Spinal cord (tissue), 10 donors: ENCODE results near the gene OAF. TPM values are rescaled to one million over a fixed set of nuclear protein-coding genes. Genes with fewer than 3 reads are reported as not detected.

Source experiments
- DNase-seq, 6 donors: peaks; one replicate each; pipeline versions ENCODE4 v3.0.0 to v3.0.0-alpha.2; 2013 to 2015; ENCODE audit warnings: low spot score in 6 of 6, low read depth in 4 of 6
- H3K27ac ChIP-seq: one replicate; pipeline ENCODE4 v1.5.1; 2013; ENCODE audit warnings: low read depth, low read length, control low read depth
- H3K27me3 ChIP-seq: one replicate; pipeline ENCODE4 v1.6.1; 2013; ENCODE audit warnings: low read length; ENCODE audit not compliant: control insufficient read depth, insufficient read depth
- H3K36me3 ChIP-seq: one replicate; pipeline ENCODE4 v1.6.1; 2013; ENCODE audit warnings: low read length; ENCODE audit not compliant: control insufficient read depth, insufficient read depth
- H3K4me1 ChIP-seq: one replicate; pipeline ENCODE4 v1.6.1; 2013; ENCODE audit warnings: low read length; ENCODE audit not compliant: control insufficient read depth, insufficient read depth
- H3K4me3 ChIP-seq: one replicate; pipeline ENCODE4 v1.5.1; 2013; ENCODE audit warnings: low read depth, low read length, control low read depth
- H3K9me3 ChIP-seq: one replicate; pipeline ENCODE4 v1.6.1; 2013; ENCODE audit warnings: low read length; ENCODE audit not compliant: control insufficient read depth, insufficient read depth
- WGBS: methylation state at CpG from one replicate; pipeline ENCODE4 v1.1.5; 2013; ENCODE audit warnings: missing lambda C conversion rate; ENCODE audit not compliant: insufficient coverage; 5-methylcytosine and 5-hydroxymethylcytosine counted together
- polyA plus RNA-seq, 2 donors: library from polyadenylated mRNA; unstranded; fragments of 120-200 nt; gene quantifications; one replicate each; pipeline ENCODE4 v1.2.1, GENCODE V29; 2013; ENCODE audit not compliant: insufficient read length in 2 of 2
- total RNA-seq, 2 donors: library from RNA; depleted of rRNA in 1 of 2; stranded (reverse); fragments of 120-200 nt in 1 of 2; fragments of >200 nt in 1 of 2; gene quantifications; one replicate each; pipeline versions ENCODE4 v1.2.3 to v1.2.4, GENCODE V29; 2013 to 2014
- donor health status: healthy.

Gene OAF
- total and polyA plus RNA-seq, 4 donors, result 9.3 to 37.5 (median 18.5) TPM

DNA sequence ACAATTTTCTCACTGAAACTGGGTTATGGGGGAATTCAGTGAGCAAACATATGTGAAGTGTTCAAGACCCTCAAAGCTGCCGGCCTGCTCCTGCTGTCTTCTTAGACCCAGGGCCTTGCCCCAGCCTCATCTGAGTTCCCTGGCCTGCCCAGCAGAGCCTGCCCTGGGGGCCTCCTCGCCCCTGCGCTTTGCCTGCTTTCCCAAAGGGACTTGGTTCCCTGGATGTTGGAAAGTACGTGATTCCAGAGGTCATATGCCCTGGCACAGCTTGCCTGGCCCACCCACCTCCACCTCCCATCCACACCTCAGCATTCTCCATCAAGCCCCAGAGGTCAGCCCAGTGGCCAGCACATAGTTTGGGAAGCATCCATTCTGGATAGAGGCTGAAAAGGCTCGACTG lies 15.4 kb downstream of the OAF start:
- Histone ChIP-seq H3K27me3 (peaks cover 3% of the 10 kb centered on the region), H3K9me3 (no peaks in the 10 kb centered on the region), H3K4me1 (peaks cover 25% of the 10 kb centered on the region), H3K4me3 (no peak overlapping the region), H3K36me3 (peaks cover 19% of the 10 kb centered on the region), H3K27ac (no peak overlapping the region)
- 83% methylated on average over 5 of the region's 5 CpGs for WGBS
- no peak for DNase-seq

DNA sequence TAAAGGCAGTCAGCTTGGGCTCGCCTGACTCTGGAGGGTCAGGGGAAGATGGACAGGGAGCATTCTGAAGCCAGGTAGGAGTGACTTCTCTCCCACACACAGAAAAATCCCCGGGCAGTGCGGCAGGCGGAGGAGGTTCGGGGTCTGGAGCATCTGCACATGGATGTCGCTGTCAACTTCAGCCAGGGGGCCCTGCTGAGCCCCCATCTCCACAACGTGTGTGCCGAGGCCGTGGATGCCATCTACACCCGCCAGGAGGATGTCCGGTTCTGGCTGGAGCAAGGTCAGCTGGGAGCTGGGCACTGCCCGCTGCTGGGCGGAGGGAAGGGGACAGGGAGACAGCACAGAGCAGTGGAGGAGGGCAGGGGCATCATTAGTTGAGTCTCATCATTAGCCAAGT lies 15.9 kb downstream of the OAF start:
- Histone ChIP-seq H3K36me3 (peaks cover 19% of the 10 kb centered on the region), H3K9me3 (no peaks in the 10 kb centered on the region), H3K27ac (no peak overlapping the region), H3K4me3 (no peak overlapping the region), H3K27me3 (peaks cover 3% of the 10 kb centered on the region), H3K4me1 (peaks cover 25% of the 10 kb centered on the region)
- DNase-seq, result no peak
- WGBS, result 68% methylated on average over 13 of the region's 13 CpGs

DNA sequence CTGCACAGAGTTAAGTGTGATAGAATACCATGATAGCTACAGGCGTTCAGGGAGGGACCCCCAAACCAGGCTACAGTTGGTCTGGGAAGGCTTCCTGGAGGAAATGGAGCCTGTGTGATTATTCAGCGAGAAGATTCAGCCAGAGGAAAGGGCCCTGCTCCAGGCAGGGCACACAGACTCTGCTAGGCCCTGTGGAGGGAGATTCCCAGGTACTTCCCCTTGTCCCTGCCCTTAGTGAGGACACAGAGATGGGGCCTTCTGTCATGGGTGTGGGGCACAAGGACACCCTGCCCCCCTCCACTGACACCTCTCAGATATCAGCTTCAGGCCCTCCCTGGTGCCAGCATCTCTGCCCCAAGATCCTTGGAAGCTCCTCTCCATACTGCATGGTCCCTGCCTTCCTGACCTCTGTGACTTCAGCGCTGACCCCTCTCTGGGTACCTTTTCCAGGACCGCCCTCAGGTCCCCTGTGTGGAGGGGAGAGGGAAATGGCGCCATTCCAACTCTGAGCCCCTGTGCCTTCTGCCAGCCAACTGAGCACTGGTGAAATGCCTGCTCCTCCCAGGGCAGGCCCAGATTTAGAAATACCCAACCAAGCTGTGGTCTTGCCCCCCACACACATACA lies 16.5 kb downstream of the OAF start:
- no peaks in the 10 kb centered on the region for H3K9me3 ChIP-seq
- H3K4me3 ChIP-seq, result no peak overlapping the region
- H3K4me1 ChIP-seq, result peaks cover 25% of the 10 kb centered on the region
- no peak overlapping the region for H3K27ac ChIP-seq
- peaks cover 19% of the 10 kb centered on the region for H3K36me3 ChIP-seq
- no peak for DNase-seq
- H3K27me3 ChIP-seq, result peaks cover 3% of the 10 kb centered on the region
- WGBS, result 94% methylated on average over 4 of the region's 5 CpGs

DNA sequence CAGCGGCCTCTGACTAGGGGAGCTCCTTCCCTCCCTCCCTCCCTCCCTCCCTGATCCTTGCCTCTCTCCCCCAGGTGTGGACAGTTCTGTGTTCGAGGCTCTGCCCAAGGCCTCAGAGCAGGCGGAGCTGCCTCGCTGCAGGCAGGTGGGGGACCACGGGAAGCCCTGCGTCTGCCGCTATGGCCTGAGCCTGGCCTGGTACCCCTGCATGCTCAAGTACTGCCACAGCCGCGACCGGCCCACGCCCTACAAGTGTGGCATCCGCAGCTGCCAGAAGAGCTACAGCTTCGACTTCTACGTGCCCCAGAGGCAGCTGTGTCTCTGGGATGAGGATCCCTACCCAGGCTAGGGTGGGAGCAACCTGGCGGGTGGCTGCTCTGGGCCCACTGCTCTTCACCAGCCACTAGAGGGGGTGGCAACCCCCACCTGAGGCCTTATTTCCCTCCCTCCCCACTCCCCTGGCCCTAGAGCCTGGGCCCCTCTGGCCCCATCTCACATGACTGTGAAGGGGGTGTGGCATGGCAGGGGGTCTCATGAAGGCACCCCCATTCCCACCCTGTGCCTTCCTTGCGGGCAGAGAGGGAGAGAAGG lies 18.1 kb downstream of the OAF start:
- Histone ChIP-seq H3K4me3 (no peak overlapping the region), H3K4me1 (peaks cover 25% of the 10 kb centered on the region), H3K9me3 (no peaks in the 10 kb centered on the region), H3K36me3 (peaks cover 19% of the 10 kb centered on the region), H3K27me3 (peaks cover 3% of the 10 kb centered on the region), H3K27ac (no peak overlapping the region)
- DNase-seq, result no peak
- 81% methylated on average over 13 of the region's 16 CpGs for WGBS

DNA sequence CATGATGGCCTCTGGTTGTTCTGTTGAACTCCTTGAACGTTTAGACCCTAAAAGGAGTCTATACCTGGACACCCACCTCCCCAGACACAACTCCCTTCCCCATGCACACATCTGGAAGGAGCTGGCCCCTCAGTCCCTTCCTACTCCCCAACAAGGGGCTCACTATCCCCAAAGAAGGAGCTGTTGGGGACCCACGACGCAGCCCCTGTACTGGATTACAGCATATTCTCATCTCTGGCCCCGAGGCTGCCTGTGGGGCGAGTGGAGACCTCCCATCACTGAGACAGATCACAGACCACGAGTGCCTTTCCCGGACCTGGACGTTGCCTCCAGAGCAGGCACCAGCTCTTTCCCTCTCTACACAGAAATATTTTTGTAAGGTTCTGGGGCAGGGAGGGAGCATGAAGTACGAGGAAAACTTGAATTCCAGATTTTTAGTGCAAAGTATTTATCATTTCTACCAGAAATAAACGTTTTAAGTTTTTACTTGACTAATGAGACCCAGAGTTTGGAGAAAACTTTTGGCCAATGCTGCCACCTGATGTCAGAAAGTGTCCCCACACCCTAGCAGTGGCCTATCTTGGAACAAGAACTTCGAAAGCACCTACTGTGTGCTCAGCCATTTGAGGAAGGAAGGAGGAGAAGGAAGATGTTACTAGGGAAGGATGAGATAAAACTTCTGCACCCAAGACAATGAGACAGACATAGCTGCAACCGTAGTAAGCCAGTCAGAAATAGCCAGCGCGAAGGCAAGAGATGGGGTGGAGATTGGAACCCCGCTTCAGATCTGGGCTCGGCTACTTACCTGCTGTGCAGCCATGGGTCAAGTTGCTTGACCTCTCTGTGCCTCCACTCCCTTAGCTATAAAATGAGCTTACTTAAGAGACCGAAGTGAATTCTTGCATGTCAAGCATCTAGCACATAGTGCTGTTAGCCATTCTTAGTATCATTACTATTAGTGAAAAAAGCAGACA lies 18.9 kb downstream of the OAF start:
- Histone ChIP-seq H3K27me3 (peaks cover 3% of the 10 kb centered on the region), H3K4me1 (peaks cover 19% of the 10 kb centered on the region), H3K9me3 (no peaks in the 10 kb centered on the region), H3K36me3 (peaks cover 19% of the 10 kb centered on the region), H3K4me3 (no peak overlapping the region), H3K27ac (no peak overlapping the region)
- WGBS, result 74% methylated on average over 7 of the region's 17 CpGs
- peak in 2 of 6 donors; percentile 55 to 80 for DNase-seq

DNA sequence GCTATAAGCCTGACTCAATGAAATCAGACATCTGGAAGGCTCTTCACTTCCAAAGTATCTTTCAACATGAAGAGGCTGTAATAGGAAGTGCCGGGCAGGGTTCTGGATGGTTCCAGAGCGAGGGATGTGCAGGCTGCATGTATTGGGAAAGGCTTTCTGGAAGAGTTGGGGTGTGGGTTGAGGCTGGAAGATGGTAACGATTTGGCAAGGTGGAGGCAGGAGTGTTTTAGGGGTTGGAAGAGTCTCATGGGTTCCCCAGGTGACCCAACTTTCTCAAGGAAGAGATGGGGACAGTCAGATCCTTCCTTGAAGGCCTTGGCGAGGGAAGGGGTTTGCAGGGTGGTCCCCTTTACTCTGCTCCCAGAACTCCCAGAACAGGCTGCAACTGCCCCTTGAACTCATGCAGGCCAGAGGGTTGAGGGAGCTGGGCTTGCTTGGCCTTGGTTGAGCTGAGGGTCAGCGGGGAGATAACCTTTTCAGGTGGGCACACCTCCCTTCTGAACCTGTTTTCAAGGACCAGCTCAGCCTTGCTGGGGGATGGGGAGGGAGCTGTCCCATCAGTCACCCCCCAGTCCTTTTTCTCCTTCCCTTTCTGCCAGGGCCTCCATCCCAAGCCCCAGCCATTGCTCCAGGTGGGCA lies 19.7 kb downstream of the OAF start:
- DNase-seq, result no peak
- Histone ChIP-seq H3K4me1 (peaks cover 11% of the 10 kb centered on the region), H3K27ac (no peak overlapping the region), H3K9me3 (no peaks in the 10 kb centered on the region), H3K36me3 (peaks cover 19% of the 10 kb centered on the region), H3K4me3 (no peak overlapping the region), H3K27me3 (no peaks in the 10 kb centered on the region)
- WGBS, result 96% methylated on average over 3 of the region's 5 CpGs

DNA sequence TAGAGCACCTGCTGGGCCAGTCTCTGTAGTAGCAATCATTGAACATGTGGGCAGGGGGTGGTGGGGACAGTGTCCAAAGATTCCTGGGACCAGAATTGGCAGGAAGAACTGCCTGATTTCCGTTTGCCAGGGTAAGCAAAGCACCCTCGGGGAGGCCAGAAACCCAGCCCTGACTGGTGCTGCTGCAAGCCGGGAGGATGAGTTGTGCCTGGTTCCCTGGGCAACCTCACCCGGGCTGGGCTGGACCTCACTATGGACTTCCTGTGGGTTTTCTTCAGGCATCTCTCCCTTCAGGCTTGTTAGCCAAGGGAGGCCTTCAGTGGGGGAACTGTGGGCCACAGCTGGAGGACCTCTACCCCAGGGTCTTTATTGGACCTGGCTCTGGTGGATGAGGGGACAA lies 21.1 kb downstream of the OAF start:
- H3K36me3 ChIP-seq, result peaks cover 7% of the 10 kb centered on the region
- no peak for DNase-seq
- 40% methylated on average over 4 of the region's 4 CpGs for WGBS
- no peak overlapping the region for H3K27ac ChIP-seq
- no peaks in the 10 kb centered on the region for H3K4me1 ChIP-seq
- H3K27me3 ChIP-seq, result no peaks in the 10 kb centered on the region
- no peaks in the 10 kb centered on the region for H3K9me3 ChIP-seq
- no peak overlapping the region for H3K4me3 ChIP-seq

DNA sequence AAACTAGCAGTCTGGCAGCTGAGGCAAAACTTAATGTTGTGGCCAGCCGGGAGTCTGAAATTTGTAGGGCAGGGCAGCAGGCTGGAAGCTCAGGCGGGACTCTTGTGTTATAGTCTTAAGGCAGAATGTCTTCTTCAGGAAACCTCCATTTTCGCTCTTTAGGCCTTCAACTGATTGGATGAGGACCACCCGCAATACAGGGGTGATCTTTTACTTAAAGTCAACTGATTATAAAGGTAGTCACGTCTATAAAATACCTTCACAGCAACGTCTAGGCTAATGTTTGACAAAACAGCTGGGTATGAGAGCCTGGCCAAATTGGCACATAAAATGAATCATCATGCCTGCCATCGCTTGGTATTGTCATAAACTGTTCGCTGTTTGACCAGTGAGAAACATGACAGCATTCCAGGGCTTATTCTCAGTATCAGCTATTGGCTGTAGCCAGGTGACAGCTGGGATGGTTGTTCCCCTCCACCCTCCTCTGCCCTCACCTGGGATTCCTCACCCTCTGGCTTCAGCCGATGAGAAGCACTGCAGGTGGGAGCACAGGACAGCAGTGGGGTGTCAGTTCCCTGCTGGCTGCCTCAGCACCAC lies 22.5 kb downstream of the OAF start:
- H3K9me3 ChIP-seq, result no peaks in the 10 kb centered on the region
- no peak overlapping the region for H3K4me3 ChIP-seq
- peaks cover 7% of the 10 kb centered on the region for H3K36me3 ChIP-seq
- no peak overlapping the region for H3K27ac ChIP-seq
- 82% methylated on average over 6 of the region's 9 CpGs for whole genome bisulfite sequencing
- H3K27me3 ChIP-seq, result no peaks in the 10 kb centered on the region
- DNase-seq, result no peak
- no peaks in the 10 kb centered on the region for H3K4me1 ChIP-seq

DNA sequence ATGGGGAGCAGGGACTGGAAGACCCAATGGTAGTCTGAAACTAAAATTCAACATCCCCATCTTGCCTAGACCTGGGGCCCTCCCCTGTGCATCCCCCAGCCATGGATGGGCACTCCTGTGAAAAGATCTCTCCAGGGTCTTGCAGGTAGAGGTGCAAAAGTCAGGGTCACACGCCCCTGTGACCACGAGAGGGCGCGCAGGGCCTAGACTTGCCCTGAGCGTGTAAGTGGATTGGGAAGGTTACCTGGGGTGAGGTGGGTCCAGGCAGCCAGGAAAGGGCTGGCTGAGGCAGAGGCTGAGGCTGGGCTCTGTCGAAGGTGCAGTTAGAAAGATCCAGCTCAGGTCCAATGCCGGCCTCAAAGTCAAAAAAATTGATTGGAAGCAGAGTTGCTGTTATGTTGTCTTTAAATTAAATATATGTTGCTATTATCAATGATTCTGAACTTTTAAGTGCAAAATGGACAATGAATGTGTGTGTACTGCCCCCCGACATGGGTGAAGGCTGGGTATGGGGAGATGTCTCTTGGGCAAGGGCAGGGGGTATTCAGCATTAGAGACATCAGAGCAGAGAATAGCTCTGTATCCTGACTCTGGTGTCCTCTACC lies 24.3 kb downstream of the OAF start:
- H3K4me1 ChIP-seq, result peaks cover 4% of the 10 kb centered on the region
- no peak overlapping the region for H3K4me3 ChIP-seq
- H3K27me3 ChIP-seq, result peaks cover 11% of the 10 kb centered on the region
- no peaks in the 10 kb centered on the region for H3K36me3 ChIP-seq
- no peak overlapping the region for H3K27ac ChIP-seq
- DNase-seq, result peak in 3 of 6 donors; percentile 48 to 87 (median 67)
- H3K9me3 ChIP-seq, result no peaks in the 10 kb centered on the region
- 0% methylated on average over 6 of the region's 8 CpGs for WGBS
